H1 (cell line): Measurements from ENCODE around the gene BCAS3. TPM values are rescaled to one million over a fixed set of nuclear protein-coding genes. Genes with fewer than 3 reads are reported as not detected.

Source experiments
- CTCF ChIA-PET: fragments of 300-600 bp; sonication (Branson Sonifier 250); formaldehyde crosslinking; loops from one replicate; lab custom pipeline; 2021; ENCODE audit not compliant: partially characterized antibody; lab: Charles Lee
- POLR2A ChIA-PET: fragments of 300-600 bp; sonication (Branson Sonifier 250); formaldehyde crosslinking; loops from one replicate; lab custom pipeline; 2021; ENCODE audit warnings: inconsistent platforms; ENCODE audit not compliant: partially characterized antibody; lab: Charles Lee
- DNase-seq, 2 experiments: peaks; one replicate each; pipeline versions ENCODE4 v3.0.0 to v3.0.0-alpha.2; 2010 to 2022; ENCODE audit warnings: low spot score in 2 of 2, low read depth in 1 of 2, mixed read lengths in 1 of 2
- FAIRE-seq: peaks from 2 replicates; lab custom pipeline; 2011; peaks lifted over from hg19 to GRCh38; lab: Jason Lieb, UNC
- H2AFZ ChIP-seq: 2 replicates; pipeline ENCODE4 v1.8.1; 2012; ENCODE audit warnings: low read length, inconsistent platforms
- H2AK5ac ChIP-seq: 2 replicates; pipeline ENCODE4 v1.6.1; 2013; ENCODE audit warnings: low read depth, low read length
- H2BK120ac ChIP-seq: replicated peaks from 2 replicates; pipeline ENCODE3; 2013; ENCODE audit warnings: low read depth, low read length, inconsistent platforms
- H2BK12ac ChIP-seq: 2 replicates; pipeline ENCODE4 v1.6.1; 2013; ENCODE audit warnings: low read depth, low read length
- H2BK15ac ChIP-seq: 2 replicates; pipeline ENCODE4 v1.6.1; 2013; ENCODE audit warnings: low read length
- H2BK20ac ChIP-seq: 2 replicates; pipeline ENCODE4 v1.6.1; 2013; ENCODE audit warnings: low read length
- H2BK5ac ChIP-seq: 2 replicates; pipeline ENCODE4 v1.6.1; 2013; ENCODE audit warnings: low read depth, low read length
- H3K14ac ChIP-seq: 2 replicates; pipeline ENCODE4 v1.6.1; 2013; ENCODE audit warnings: inconsistent platforms; ENCODE audit not compliant: insufficient read length
- H3K18ac ChIP-seq: 2 replicates; pipeline ENCODE4 v1.6.1; 2013; ENCODE audit warnings: low read length; ENCODE audit errors: extremely low read depth
- H3K23ac ChIP-seq: 2 replicates; pipeline ENCODE4 v1.6.1; 2013; ENCODE audit warnings: inconsistent platforms; ENCODE audit not compliant: insufficient read length
- H3K23me2 ChIP-seq: 2 replicates; pipeline ENCODE4 v1.6.1; 2013; ENCODE audit warnings: low read depth, low read length
- H3K27ac ChIP-seq: 2 replicates; pipeline ENCODE4 v1.6.1; 2011; ENCODE audit warnings: low read depth, low read length, inconsistent platforms
- H3K27me3 ChIP-seq, 4 experiments: replicated peaks in 1 of 4; 1 replicate in 1 of 4; 2 replicates in 3 of 4; pipeline versions ENCODE4 v1.6.1 to v1.8.1; 2011 to 2013; ENCODE audit warnings: low read length in 3 of 4, mild to moderate bottlenecking in 3 of 4, inconsistent platforms in 2 of 4, mixed read lengths in 2 of 4, moderate library complexity in 1 of 4; ENCODE audit not compliant: control insufficient read depth in 3 of 4, insufficient read depth in 3 of 4; ENCODE audit errors: extremely low read depth in 1 of 4
- H3K36me3 ChIP-seq, 4 experiments: 2 replicates each; pipeline versions ENCODE4 v1.6.1 to v1.8.1; 2011 to 2013; ENCODE audit warnings: mild to moderate bottlenecking in 4 of 4, low read length in 3 of 4, moderate library complexity in 2 of 4, control low read depth in 1 of 4, inconsistent platforms in 1 of 4; ENCODE audit not compliant: insufficient read depth in 4 of 4, control insufficient read depth in 2 of 4
- H3K4ac ChIP-seq: replicated peaks from 2 replicates; pipeline ENCODE3; 2013; ENCODE audit warnings: low read length, low read depth, mixed read lengths, inconsistent platforms; ENCODE audit not compliant: insufficient read length
- H3K4me1 ChIP-seq, 4 experiments: replicated peaks in 1 of 4; 1 replicate in 1 of 4; 2 replicates in 3 of 4; pipeline versions ENCODE4 v1.6.1 to v1.8.1; 2011 to 2013; ENCODE audit warnings: low read length in 3 of 4, inconsistent platforms in 2 of 4, mixed read lengths in 1 of 4; ENCODE audit not compliant: insufficient read depth in 4 of 4, control insufficient read depth in 3 of 4
- H3K4me2 ChIP-seq, 2 experiments: 2 replicates each; pipeline versions ENCODE4 v1.6.1 to v1.8.1; 2011 to 2013; ENCODE audit warnings: low read depth in 2 of 2, low read length in 2 of 2, control low read depth in 1 of 2, inconsistent platforms in 1 of 2, mild to moderate bottlenecking in 1 of 2; ENCODE audit not compliant: insufficient read depth in 1 of 2
- H3K4me3 ChIP-seq, 4 experiments: fragments of 200-600, 300-600 bp in 1 of 4; sonication (generic), shearing (Covaris generic), sonication (Bioruptor Twin) in 1 of 4; 2 replicates each; pipeline versions ENCODE4 v1.5.1 to v1.8.1; 2011 to 2016; ENCODE audit warnings: low read length in 4 of 4, low read depth in 3 of 4, control low read depth in 2 of 4, inconsistent platforms in 2 of 4, mild to moderate bottlenecking in 2 of 4, mixed read lengths in 1 of 4, moderate library complexity in 1 of 4; ENCODE audit not compliant: insufficient read depth in 2 of 4; ENCODE audit errors: extremely low read depth in 1 of 4
- H3K56ac ChIP-seq: replicated peaks from 2 replicates; pipeline ENCODE3; 2013; ENCODE audit warnings: low read depth, mild to moderate bottlenecking, mixed read lengths, low read length, inconsistent platforms; ENCODE audit not compliant: insufficient read length
- H3K79me1 ChIP-seq: 2 replicates; pipeline ENCODE4 v1.6.1; 2013; ENCODE audit warnings: low read depth, low read length, control low read depth
- H3K79me2 ChIP-seq, 2 experiments: 2 replicates each; pipeline versions ENCODE4 v1.6.1 to v1.8.1; 2012 to 2013; ENCODE audit warnings: low read length in 2 of 2, mild to moderate bottlenecking in 2 of 2, inconsistent platforms in 1 of 2; ENCODE audit not compliant: insufficient read depth in 2 of 2, control insufficient read depth in 1 of 2
- H3K9ac ChIP-seq, 4 experiments: replicated peaks in 1 of 4; 1 replicate in 1 of 4; 2 replicates in 3 of 4; pipeline versions ENCODE4 v1.6.1 to v1.8.1; 2011 to 2013; ENCODE audit warnings: low read depth in 3 of 4, low read length in 3 of 4, control low read depth in 2 of 4, mild to moderate bottlenecking in 2 of 4, moderate library complexity in 2 of 4, inconsistent platforms in 1 of 4; ENCODE audit errors: extremely low read depth in 1 of 4
- H3K9me3 ChIP-seq, 2 experiments: 2 replicates each; pipeline versions ENCODE4 v1.6.1 to v1.8.1; 2012 to 2013; ENCODE audit warnings: mild to moderate bottlenecking in 2 of 2, moderate library complexity in 2 of 2, control low read depth in 1 of 2, inconsistent platforms in 1 of 2, low read depth in 1 of 2, low read length in 1 of 2, mixed read lengths in 1 of 2; ENCODE audit not compliant: insufficient read depth in 2 of 2
- H4K20me1 ChIP-seq, 2 experiments: replicated peaks in 1 of 2; 2 replicates each; pipeline versions ENCODE3 to v1.8.1; 2011 to 2013; ENCODE audit warnings: inconsistent platforms in 2 of 2, low read length in 2 of 2, mild to moderate bottlenecking in 1 of 2; ENCODE audit not compliant: insufficient read depth in 2 of 2, control insufficient read depth in 1 of 2
- H4K5ac ChIP-seq: 2 replicates; pipeline ENCODE4 v1.6.1; 2013; ENCODE audit warnings: low read length, low read depth, mixed read lengths, inconsistent platforms; ENCODE audit not compliant: insufficient read length
- H4K8ac ChIP-seq: 2 replicates; pipeline ENCODE4 v1.8.0; 2013; ENCODE audit warnings: mild to moderate bottlenecking, moderate library complexity, low read length, inconsistent platforms; ENCODE audit not compliant: insufficient read depth; ENCODE audit errors: extremely low read depth
- H4K91ac ChIP-seq: replicated peaks from 2 replicates; pipeline ENCODE3; 2013; ENCODE audit warnings: low read length, mixed read lengths, inconsistent platforms; ENCODE audit not compliant: insufficient read length
- ATF3 ChIP-seq: IDR thresholded peaks from 2 replicates; pipeline ENCODE4 v1.6.1; 2011; ENCODE audit warnings: low read depth, mild to moderate bottlenecking, low read length; ENCODE audit not compliant: insufficient read depth
- CBX8 ChIP-seq: fragments of 300-800, 300-1000 bp; sonication (generic); IDR thresholded peaks from 2 replicates; pipeline ENCODE4 v1.7.1; 2016; ENCODE audit warnings: low read depth, low read length, borderline replicate concordance
- GTF2F1 ChIP-seq: IDR thresholded peaks from 2 replicates; pipeline ENCODE4 v1.6.1; 2012; ENCODE audit warnings: low read depth, low read length, improper control_type of control experiment, borderline replicate concordance
- HDAC2 ChIP-seq, 2 experiments: fragments of 300-600 bp in 1 of 2; sonication (generic) in 1 of 2; IDR thresholded peaks; 2 replicates each; pipeline ENCODE4 v1.6.1; 2011 to 2012; ENCODE audit warnings: low read depth in 2 of 2, low read length in 2 of 2, mild to moderate bottlenecking in 2 of 2, moderate library complexity in 2 of 2, borderline replicate concordance in 1 of 2, inconsistent platforms in 1 of 2
- RNF2 ChIP-seq: fragments of 200-900, 300-1000 bp; sonication (generic); IDR thresholded peaks from 2 replicates; pipeline ENCODE4 v1.7.1; 2016; ENCODE audit warnings: borderline replicate concordance, low read depth, mild to moderate bottlenecking, antibody characterized with exemption, low read length; ENCODE audit not compliant: poor library complexity, severe bottlenecking; ENCODE audit errors: missing control alignments
- SIN3A ChIP-seq, 2 experiments: IDR thresholded peaks in 1 of 2; conservative IDR thresholded peaks in 1 of 2; 2 replicates each; pipeline ENCODE4 v1.6.1; 2011 to 2012; ENCODE audit warnings: low read length in 2 of 2, improper control_type of control experiment in 1 of 2, low read depth in 1 of 2, mild to moderate bottlenecking in 1 of 2
- WGBS, 2 experiments: shearing (Covaris generic) in 1 of 2; methylation state at CpG; one replicate each; pipeline versions ENCODE4 v1.1.6 to v1.1.7; 2013 to 2015; ENCODE audit warnings: low lambda C conversion rate in 2 of 2, mixed read lengths in 2 of 2, inconsistent platforms in 1 of 2, low coverage in 1 of 2, missing lambda C conversion rate in 1 of 2; ENCODE audit not compliant: insufficient replicate concordance in 2 of 2, insufficient coverage in 1 of 2, insufficient read length in 1 of 2; ENCODE audit errors: extremely low coverage in 1 of 2, missing lambda C conversion rate in 1 of 2; 5-methylcytosine and 5-hydroxymethylcytosine counted together
- polyA plus RNA-seq, 7 experiments: library from polyadenylated mRNA; depleted of rRNA in 3 of 7; stranded (reverse) in 5 of 7; unstranded in 2 of 7; fragments of >200 nt in 5 of 7; fragments of 200-250 nt in 2 of 7; gene quantifications; 1 replicate in 5 of 7; 2 replicates in 1 of 7; 4 replicates in 1 of 7; pipeline versions ENCODE4 v1.2.1 to v1.2.3, GENCODE V29; 2011 to 2013; ENCODE audit warnings: missing spikeins in 2 of 7, mixed read lengths in 2 of 7
- total RNA-seq: library from RNA; stranded (reverse); fragmentation: NEBNext Ultra II Directional; extraction: Animal tissue kit (Norgen Biotek cat#: 25700); gene quantifications from 2 replicates; pipeline ENCODE4 v1.2.1, GENCODE V29; 2021

The BCAS3 gene
- total and polyA plus RNA-seq, 2 of the 8 experiments (the other 6 are each of a cell fraction or from before 2014, with no cell fraction given), result 9.9 to 13.3 TPM

- H3K23ac ChIP-seq, result no peak overlapping the region
- no peak overlapping the region for H3K4ac ChIP-seq
- POLR2A ChIA-PET, result no interaction called here
- H3K4me2 ChIP-seq, result no peak overlapping the region
- H3K56ac ChIP-seq, result no peak overlapping the region
- H3K18ac ChIP-seq, result no peak overlapping the region
- no peak overlapping the region for H2BK15ac ChIP-seq
- H3K9ac ChIP-seq, result no peak overlapping the region
- FAIRE-seq (no peak), DNase-seq (no peak)
- no peak overlapping the region for H3K27ac ChIP-seq
- no peak overlapping the region for H2BK20ac ChIP-seq
- H2AK5ac ChIP-seq, result no peak overlapping the region
- no peaks in the 10 kb centered on the region for H3K36me3 ChIP-seq
- H3K23me2 ChIP-seq, result no peaks in the 10 kb centered on the region
- no peak overlapping the region for H3K4me3 ChIP-seq
- H2BK5ac ChIP-seq, result no peak overlapping the region
- H2BK120ac ChIP-seq, result no peak overlapping the region
- H4K20me1 ChIP-seq, result no peaks in the 10 kb centered on the region
- H3K27me3 ChIP-seq, result no peaks in the 10 kb centered on the region
- no peak overlapping the region for H2BK12ac ChIP-seq
- H3K79me1 ChIP-seq, result no peaks in the 10 kb centered on the region
- no peaks in the 10 kb centered on the region for H3K4me1 ChIP-seq
- H4K5ac ChIP-seq, result no peak overlapping the region
- 92% methylated on average over 5 of the region's 5 CpGs; no CpG with 5 or more reads in 1 of the 2 experiments for WGBS, 2 experiments
- H3K14ac ChIP-seq, result no peak overlapping the region
- H3K9me3 ChIP-seq, result no peaks in the 10 kb centered on the region
- H4K8ac ChIP-seq, result no peak overlapping the region
- H3K79me2 ChIP-seq, result no peaks in the 10 kb centered on the region
- CTCF ChIA-PET, result interaction anchor here (1.4 kb wide), 1 partner anchor 31 kb away, joined by 4 read pairs; no protein-coding TSS in a partner anchor
- no peak overlapping the region for H4K91ac ChIP-seq
- H2AFZ ChIP-seq, result no peak overlapping the region
- TF ChIP-seq HDAC2 (IDR thresholded peaks at IDR 0.05; ENCODE audit: borderline replicate concordance in 1 of 2, low read depth in 2 of 2, low read length in 2 of 2), result no peak
- TF ChIP-seq CBX8, result no peak
- TF ChIP-seq SIN3A (conservative IDR thresholded peaks at IDR 0.05 in 1 of 2, IDR thresholded peaks at IDR 0.05 in 1 of 2; ENCODE audit: low read depth in 1 of 2, low read length in 2 of 2), result no peak
- TF ChIP-seq RNF2, result no peak
- TF ChIP-seq ATF3, result no peak
- TF ChIP-seq GTF2F1, result no peak
Measured at GRCh38 chr17:61267847-61268246, 590.2 kb downstream of the BCAS3 start.
